ENCODE measurements around the gene SLC35F4. TPM values are rescaled to one million over a fixed set of nuclear protein-coding genes. Genes with fewer than 3 reads are reported as not detected.
"Not testable (repeated sequence)": the region's sequence is repeated elsewhere in the genome, so short reads cannot be mapped to it uniquely, and the experiment has no call there.

SLC35F4 gene
- polyA plus RNA-seq, 6 donors from 2014 or later = not detected

DNA sequence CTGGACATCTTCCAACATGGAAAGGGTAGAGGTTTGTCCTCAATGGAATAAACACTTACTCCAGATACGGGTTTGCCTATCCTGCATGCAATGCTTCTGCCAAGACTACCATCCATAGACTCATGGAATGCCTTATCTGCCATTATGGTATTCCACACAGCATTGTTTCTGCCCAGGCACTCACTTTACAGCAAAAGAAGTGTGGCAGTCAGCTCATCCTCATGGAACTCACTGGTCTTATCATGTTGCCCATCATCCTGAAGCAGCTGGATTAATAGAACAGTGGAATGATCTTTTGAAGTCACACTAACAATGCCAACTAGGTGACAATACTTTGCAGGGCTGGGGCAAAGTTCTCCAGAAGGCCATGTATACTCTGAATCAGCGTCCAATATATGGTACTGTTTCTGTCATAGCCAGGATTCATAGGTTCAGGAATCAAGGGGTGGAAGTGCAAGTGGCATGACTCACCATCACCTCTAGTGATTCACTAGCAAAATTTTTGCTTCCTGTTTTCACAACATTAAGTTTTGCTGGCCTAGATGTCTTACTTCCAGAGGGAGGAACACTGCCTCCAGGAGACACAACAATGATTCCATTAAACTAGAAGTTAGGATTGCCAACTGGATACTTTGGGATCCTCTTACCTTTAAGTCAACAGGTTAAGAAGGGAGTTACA lies 140.4 kb downstream of the SLC35F4 start:
- Mint-ChIP-seq H3K27ac (no peak overlapping the region), H3K4me1 (no peaks in the 10 kb centered on the region), H3K9me3 (peaks cover 2 to 13% (median 4%) of the 10 kb centered on the region in 7 donors)

DNA sequence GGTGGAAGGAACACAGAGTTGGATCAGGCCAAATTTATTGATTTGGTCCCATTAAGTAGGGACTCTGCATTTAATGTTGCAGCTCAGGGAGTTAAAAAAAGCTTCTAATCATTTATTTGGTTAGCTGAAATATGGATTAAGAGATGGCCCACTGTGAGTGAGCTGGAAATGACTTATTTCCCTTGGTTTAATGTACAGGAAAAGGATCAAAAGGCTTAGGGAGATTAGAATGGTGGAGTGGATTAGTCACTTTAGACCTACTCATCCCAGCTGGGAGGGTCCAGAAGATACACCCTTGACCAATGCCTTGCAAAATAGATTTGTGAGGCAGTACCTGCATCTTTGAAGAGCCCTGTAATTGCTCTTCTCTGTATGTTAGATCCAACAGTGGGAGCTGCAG lies 143.8 kb downstream of the SLC35F4 start:
- H3K27me3 Mint-ChIP-seq; H3K36me3 Mint-ChIP-seq; DNase-seq; H3K4me1 Mint-ChIP-seq; H3K27ac Mint-ChIP-seq; ATAC-seq (ENCODE audit: low read depth in 2 of 2); H3K4me3 Mint-ChIP-seq: not testable (repeated sequence)
- H3K9me3 Mint-ChIP-seq = peaks cover 5 to 21% (median 8%) of the 10 kb centered on the region in 7 donors

More for the DNA sequence above, 140.4 kb downstream of the SLC35F4 start:
- Mint-ChIP-seq H3K27me3 (peaks cover 0 to 9% (median 0%) of the 10 kb centered on the region in 3 donors), H3K36me3 (no peaks in the 10 kb centered on the region), H3K4me3 (no peak overlapping the region)
- DNase-seq (no peak), ATAC-seq (ENCODE audit: low read depth in 2 of 2) (no peak)

DNA sequence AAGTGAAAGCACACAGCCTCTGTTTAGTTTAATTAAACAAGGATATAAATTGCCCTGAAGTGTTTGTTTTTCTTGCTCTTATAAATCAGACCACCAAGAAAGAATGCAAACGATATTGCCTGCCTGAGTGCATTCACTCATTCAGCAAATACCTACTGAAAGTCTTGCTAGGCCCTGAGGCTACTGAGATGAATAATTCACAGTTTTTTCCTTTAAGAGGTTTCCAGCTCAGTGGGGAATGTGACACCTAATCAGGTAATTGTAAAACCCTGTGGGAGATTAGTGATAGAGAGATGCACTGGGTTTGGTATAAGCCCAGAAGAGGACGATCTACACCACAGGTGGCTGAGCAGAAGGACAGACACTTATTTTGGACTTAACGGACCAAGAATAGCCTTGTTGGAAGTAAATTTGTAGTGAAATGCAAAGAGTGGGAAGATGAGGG lies 151.4 kb downstream of the SLC35F4 start:
- H3K4me3 Mint-ChIP-seq = no peak overlapping the region
- DNase-seq (no peak), ATAC-seq (ENCODE audit: low read depth in 2 of 2) (no peak)
- no peak overlapping the region for H3K27ac Mint-ChIP-seq
- H3K27me3 Mint-ChIP-seq = peaks cover 0 to 5% (median 0%) of the 10 kb centered on the region in 3 donors
- peaks cover 5 to 30% (median 10%) of the 10 kb centered on the region in 7 donors for H3K9me3 Mint-ChIP-seq
- H3K36me3 Mint-ChIP-seq = no peaks in the 10 kb centered on the region
- no peaks in the 10 kb centered on the region for H3K4me1 Mint-ChIP-seq

DNA sequence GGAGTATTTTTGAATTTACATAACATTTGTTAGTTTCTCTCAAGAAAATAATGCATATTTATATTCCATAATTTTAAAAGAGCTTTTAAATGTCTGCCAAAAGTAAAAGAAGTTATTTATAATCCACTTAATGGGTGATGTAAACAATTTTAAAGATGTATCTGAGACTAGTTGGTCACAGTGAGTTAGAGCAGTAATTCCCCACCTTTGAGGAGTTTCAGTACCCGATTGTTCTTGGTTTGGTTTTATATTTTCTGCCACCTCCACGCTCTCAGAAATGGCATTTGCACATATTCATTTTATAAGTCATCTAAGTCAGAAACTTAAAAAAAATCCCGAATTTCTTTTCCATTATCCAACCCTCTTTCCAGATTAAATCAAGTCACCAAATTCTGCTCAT lies 153.2 kb downstream of the SLC35F4 start:
- H3K27me3 Mint-ChIP-seq = peaks cover 0 to 5% (median 0%) of the 10 kb centered on the region in 3 donors

DNA sequence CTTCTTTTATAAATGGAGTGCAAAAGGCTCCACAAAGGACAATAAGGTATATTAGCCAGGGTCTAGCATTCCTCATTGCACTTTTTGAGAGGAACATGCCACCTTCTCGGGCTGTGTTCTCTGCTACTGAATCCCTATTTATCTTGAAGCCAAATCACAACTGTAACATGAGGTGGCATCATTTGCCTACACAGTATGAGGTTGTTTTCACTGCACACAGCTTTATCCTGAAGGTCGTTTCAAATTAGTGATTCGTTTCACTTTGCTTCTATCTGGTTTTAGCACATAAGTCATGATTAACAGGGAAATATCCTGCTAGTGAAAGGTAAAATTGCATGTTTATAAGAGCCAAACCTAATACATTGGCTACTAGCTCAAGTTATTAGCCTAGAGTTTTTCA lies 153.8 kb downstream of the SLC35F4 start:
- H3K4me1 Mint-ChIP-seq = no peaks in the 10 kb centered on the region
- no peak for DNase-seq
- no peak for ATAC-seq (ENCODE audit: low read depth in 2 of 2)
- H3K4me3 Mint-ChIP-seq = no peak overlapping the region
- H3K27me3 Mint-ChIP-seq = peaks cover 0 to 5% (median 0%) of the 10 kb centered on the region in 3 donors
- H3K36me3 Mint-ChIP-seq = peaks cover 0 to 5% of the 10 kb centered on the region in 2 donors
- H3K27ac Mint-ChIP-seq = no peak overlapping the region
- H3K9me3 Mint-ChIP-seq = peaks cover 6 to 33% (median 14%) of the 10 kb centered on the region in 7 donors

More for the DNA sequence above, 153.2 kb downstream of the SLC35F4 start:
- H3K9me3 Mint-ChIP-seq = peaks cover 6 to 33% (median 14%) of the 10 kb centered on the region in 7 donors
- DNase-seq (no peak), ATAC-seq (ENCODE audit: low read depth in 2 of 2) (no peak)
- peaks cover 0 to 5% of the 10 kb centered on the region in 2 donors for H3K36me3 Mint-ChIP-seq
- H3K27ac Mint-ChIP-seq = no peak overlapping the region
- H3K4me3 Mint-ChIP-seq = no peak overlapping the region
- H3K4me1 Mint-ChIP-seq = no peaks in the 10 kb centered on the region

DNA sequence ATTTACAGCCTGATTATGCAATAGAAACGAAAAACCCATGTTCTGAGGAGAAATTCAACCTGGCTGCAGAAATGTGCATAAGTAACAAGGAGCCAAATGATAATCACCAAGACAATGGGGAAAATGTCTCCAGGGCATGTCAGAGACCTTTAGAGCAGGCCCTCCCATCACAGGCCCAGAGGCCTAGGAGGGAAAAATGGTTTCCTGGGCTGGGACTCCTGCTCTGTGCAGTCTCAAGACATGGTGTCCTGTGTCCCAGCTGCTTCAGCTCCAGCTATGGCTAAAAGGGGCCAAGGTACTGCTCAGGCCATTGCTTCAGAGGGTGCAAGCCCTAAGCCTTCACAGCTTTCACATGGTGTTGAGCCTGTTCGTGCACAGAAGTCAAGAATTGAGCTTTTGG lies 156.0 kb downstream of the SLC35F4 start:
- DNase-seq = no peak
- H3K9me3 Mint-ChIP-seq = peaks cover 6 to 33% (median 12%) of the 10 kb centered on the region in 7 donors
- H3K36me3 Mint-ChIP-seq = peaks cover 0 to 5% of the 10 kb centered on the region in 2 donors

DNA sequence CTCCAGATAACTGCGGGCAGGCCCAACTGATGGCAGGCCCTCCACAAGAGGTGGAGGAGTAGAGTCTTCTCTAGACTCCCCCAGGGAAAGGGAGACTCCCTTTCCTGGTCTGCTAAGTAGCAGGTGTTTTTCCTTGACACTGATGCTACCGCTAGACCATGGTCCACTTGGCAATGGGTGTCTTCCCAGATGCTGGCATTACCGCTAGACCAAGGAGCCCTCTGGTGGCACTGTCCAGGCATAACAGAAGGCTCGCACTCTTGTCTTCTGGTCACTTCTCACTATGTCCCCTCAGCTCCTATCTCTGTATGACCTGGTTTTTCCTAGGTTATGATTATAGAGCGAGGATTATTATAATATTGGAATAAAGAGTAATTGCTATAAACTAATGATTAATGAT lies 156.8 kb downstream of the SLC35F4 start:
- ATAC-seq (ENCODE audit: low read depth in 2 of 2); H3K27ac Mint-ChIP-seq; DNase-seq; H3K4me3 Mint-ChIP-seq; H3K27me3 Mint-ChIP-seq; H3K4me1 Mint-ChIP-seq; H3K36me3 Mint-ChIP-seq: not testable (repeated sequence)
- H3K9me3 Mint-ChIP-seq = peaks cover 5 to 33% (median 12%) of the 10 kb centered on the region in 7 donors

More for the DNA sequence above, 156.0 kb downstream of the SLC35F4 start:
- no peak overlapping the region for H3K27ac Mint-ChIP-seq
- no peak overlapping the region for H3K4me3 Mint-ChIP-seq
- H3K4me1 Mint-ChIP-seq = no peaks in the 10 kb centered on the region
- peaks cover 0 to 5% (median 0%) of the 10 kb centered on the region in 3 donors for H3K27me3 Mint-ChIP-seq
- no peak for ATAC-seq (ENCODE audit: low read depth in 2 of 2)

DNA sequence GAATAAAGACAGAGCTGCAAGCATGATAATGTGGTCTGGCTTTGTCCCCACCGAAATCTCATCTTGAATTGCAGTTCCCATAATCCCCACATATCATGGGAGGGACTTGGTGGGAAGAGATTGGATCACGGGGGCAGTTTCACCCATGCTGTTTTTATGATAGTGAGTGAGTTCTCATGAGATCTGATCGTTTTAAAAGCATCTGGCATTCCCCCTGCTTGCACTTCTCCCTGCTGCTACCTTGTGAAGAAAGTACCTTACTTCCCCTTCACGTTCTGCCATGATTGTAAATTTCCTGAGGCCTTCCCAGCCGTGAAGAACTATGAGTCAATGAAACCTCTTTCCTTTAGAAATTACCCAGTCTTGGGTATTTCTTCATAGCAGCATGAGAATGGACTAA lies 158.7 kb downstream of the SLC35F4 start:
- DNase-seq (no peak), ATAC-seq (ENCODE audit: low read depth in 2 of 2) (no peak)
- no peak overlapping the region for H3K4me3 Mint-ChIP-seq
- no peak overlapping the region for H3K27ac Mint-ChIP-seq
- H3K36me3 Mint-ChIP-seq = peaks cover 0 to 5% of the 10 kb centered on the region in 2 donors
- H3K27me3 Mint-ChIP-seq = no peaks in the 10 kb centered on the region
- peaks cover 5 to 33% (median 12%) of the 10 kb centered on the region in 7 donors for H3K9me3 Mint-ChIP-seq
- no peaks in the 10 kb centered on the region for H3K4me1 Mint-ChIP-seq

DNA sequence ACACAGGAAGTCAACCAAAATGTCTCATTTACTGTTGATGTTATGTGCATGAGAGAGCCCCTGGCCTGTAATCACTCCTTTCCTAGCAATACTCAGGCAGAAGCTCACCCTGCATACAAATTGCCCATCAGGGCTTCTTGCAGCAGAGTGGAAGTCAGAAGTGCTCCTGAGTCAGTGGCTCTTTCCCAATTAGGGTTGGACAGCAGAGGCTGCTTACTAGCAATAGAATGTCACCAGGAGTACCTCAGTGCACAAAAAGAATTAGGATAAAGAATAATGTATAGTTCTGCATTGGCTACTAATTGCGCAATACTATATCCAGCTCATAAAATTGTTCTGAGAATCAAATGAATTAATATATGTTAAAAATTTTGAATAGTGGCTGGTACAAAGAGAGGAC lies 161.1 kb downstream of the SLC35F4 start:
- no peak for DNase-seq
- no peak overlapping the region for H3K27ac Mint-ChIP-seq
- H3K36me3 Mint-ChIP-seq = peaks cover 0 to 5% of the 10 kb centered on the region in 2 donors
- H3K4me3 Mint-ChIP-seq = no peak overlapping the region
- no peak for ATAC-seq (ENCODE audit: low read depth in 2 of 2)
- H3K4me1 Mint-ChIP-seq = no peaks in the 10 kb centered on the region
- no peaks in the 10 kb centered on the region for H3K27me3 Mint-ChIP-seq
- H3K9me3 Mint-ChIP-seq = peaks cover 0 to 17% (median 6%) of the 10 kb centered on the region in 7 donors

DNA sequence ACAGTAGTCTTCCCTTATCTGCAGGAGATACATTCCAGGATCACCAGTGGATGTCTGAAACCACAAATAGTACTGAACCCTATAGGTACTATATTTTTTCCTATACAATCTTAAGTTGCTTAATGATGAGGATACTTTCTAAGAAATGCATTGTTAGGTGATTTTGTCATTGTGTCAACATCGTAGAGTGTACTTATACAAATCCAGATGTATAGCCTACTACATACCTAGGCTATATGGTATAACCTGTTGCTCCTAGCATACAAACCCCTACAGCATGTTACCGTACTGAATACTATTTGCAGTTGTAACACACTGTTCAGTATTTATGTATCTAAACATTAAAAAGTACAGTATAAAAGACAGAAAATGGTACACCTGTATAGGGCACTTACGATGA lies 165.9 kb downstream of the SLC35F4 start:
- DNase-seq = no peak
- H3K9me3 Mint-ChIP-seq = peaks cover 0 to 3% (median 0%) of the 10 kb centered on the region in 7 donors
- H3K36me3 Mint-ChIP-seq = no peaks in the 10 kb centered on the region
- H3K4me3 Mint-ChIP-seq = no peak overlapping the region
- no peaks in the 10 kb centered on the region for H3K4me1 Mint-ChIP-seq
- no peaks in the 10 kb centered on the region for H3K27me3 Mint-ChIP-seq
- ATAC-seq (ENCODE audit: low read depth in 2 of 2) = no peak
- H3K27ac Mint-ChIP-seq = no peak overlapping the region

DNA sequence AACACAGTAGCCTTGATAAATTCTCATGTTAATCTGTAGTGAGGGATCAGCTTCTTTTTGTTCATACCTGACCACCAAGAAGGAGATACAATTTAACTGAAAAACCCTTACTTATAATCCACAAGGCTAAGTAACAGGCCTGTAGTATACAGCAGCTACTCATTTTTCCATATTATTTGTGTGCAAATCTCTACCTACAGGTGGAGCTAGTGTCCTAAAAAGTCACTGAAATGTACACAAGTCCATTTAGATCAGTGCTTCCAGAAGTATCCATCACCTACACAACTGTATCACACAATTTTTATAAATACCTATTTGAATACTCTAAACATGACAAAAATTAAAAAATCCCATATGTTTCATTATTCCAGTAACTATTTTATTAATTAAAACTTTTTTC lies 173.2 kb downstream of the SLC35F4 start:
- peaks cover 0 to 4% (median 0%) of the 10 kb centered on the region in 3 donors for H3K27me3 Mint-ChIP-seq
- H3K9me3 Mint-ChIP-seq = peaks cover 0 to 22% (median 2%) of the 10 kb centered on the region in 7 donors
- DNase-seq = no peak
- no peak for ATAC-seq (ENCODE audit: low read depth in 2 of 2)
- no peak overlapping the region for H3K27ac Mint-ChIP-seq
- H3K4me3 Mint-ChIP-seq = no peak overlapping the region
- H3K4me1 Mint-ChIP-seq = no peaks in the 10 kb centered on the region
- no peaks in the 10 kb centered on the region for H3K36me3 Mint-ChIP-seq

DNA sequence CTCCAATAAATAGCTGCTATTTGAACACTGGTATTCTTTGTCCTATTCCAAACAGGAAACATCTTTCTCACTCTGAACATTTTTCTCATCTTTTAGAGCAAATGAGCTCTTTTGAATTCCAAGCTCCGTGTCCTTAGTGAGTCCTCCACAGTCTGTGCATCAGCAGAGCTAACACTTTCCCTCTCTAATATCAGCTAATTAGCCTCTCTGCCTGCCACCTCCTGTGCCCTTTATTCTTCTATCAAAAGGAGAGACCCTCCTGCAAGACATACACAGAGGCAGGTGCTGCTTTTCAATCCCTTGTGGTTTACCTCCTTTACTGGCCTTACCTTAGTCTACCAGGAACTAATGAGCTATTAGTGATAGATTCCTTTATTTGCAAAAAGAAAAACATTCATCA lies 178.5 kb downstream of the SLC35F4 start:
- Mint-ChIP-seq H3K9me3 (peaks cover 0 to 5% (median 0%) of the 10 kb centered on the region in 7 donors), H3K27ac (no peak overlapping the region), H3K4me3 (no peak overlapping the region), H3K27me3 (peaks cover 0 to 4% (median 0%) of the 10 kb centered on the region in 3 donors), H3K36me3 (no peaks in the 10 kb centered on the region), H3K4me1 (no peaks in the 10 kb centered on the region)
- DNase-seq (no peak), ATAC-seq (ENCODE audit: low read depth in 2 of 2) (no peak)

DNA sequence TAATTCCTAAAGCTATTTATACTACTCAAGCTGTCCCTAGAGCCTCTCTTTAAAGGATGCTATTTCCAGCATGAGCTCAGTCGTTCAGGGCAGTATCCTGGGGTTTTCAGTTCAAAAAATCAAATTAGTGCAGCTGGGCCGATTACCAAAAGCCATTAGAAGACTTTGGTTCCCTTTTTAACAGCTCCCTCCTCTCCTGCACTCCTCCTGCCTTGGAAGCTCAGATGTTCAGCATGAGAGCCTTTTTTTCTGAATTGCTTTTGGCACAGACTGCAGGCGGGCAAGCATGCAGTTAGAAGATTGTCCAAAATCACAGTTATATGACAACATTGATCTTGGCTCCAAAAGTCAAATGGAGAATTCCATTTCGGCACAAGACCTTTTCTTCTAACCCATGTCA lies 179.6 kb downstream of the SLC35F4 start:
- Mint-ChIP-seq H3K4me1 (no peaks in the 10 kb centered on the region), H3K27ac (no peak overlapping the region), H3K27me3 (peaks cover 0 to 4% (median 0%) of the 10 kb centered on the region in 3 donors), H3K9me3 (peaks cover 0 to 7% (median 0%) of the 10 kb centered on the region in 7 donors), H3K4me3 (no peak overlapping the region), H3K36me3 (no peaks in the 10 kb centered on the region)
- ATAC-seq (ENCODE audit: low read depth in 2 of 2) (no peak), DNase-seq (no peak)

DNA sequence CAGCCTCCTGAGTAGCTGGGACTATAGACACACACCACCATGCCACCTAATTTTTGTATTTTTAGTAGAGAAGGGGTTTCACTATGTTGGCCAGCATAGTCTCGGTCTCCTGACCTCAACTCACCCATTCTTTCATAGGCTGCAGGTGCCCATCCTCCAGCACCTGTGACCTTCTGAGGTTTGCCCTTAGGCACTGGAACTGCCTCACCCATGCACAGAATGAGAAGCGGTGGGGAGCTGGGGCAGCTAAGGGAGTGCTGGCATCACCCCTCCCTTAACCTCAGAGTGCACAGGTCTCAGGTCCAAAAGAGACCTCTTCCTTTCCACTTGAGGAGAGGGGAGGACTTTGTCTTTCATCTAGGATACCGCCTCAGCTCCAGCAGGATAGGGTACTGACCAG lies 194.9 kb downstream of the SLC35F4 start:
- H3K9me3 Mint-ChIP-seq = peaks cover under 1 to 11% (median 5%) of the 10 kb centered on the region in 7 donors
- no peaks in the 10 kb centered on the region for H3K4me1 Mint-ChIP-seq
- no peak overlapping the region for H3K27ac Mint-ChIP-seq
- H3K4me3 Mint-ChIP-seq = no peak overlapping the region
- no peaks in the 10 kb centered on the region for H3K27me3 Mint-ChIP-seq
- DNase-seq (no peak), ATAC-seq (ENCODE audit: low read depth in 2 of 2) (no peak)
- H3K36me3 Mint-ChIP-seq = peaks cover 0 to 4% of the 10 kb centered on the region in 2 donors

All from naive B cell (primary cell).